MM.1S (cell line): ENCODE data around the gene GYPE.
"Not testable (repeated sequence)": the region's sequence is repeated elsewhere in the genome, so short reads cannot be mapped to it uniquely, and the experiment has no call there.

ENCODE experiments used
- CTCF ChIP-seq: fragments of 300-600 bp; sonication (generic); IDR thresholded peaks from 2 replicates; pipeline ENCODE4 v1.5.1; 2016; ENCODE audit warnings: antibody characterized with exemption, low read length, mixed read lengths
- EZH2phosphoT487 ChIP-seq: fragments of 300-600 bp; sonication (generic); IDR thresholded peaks from 2 replicates; pipeline ENCODE4 v1.6.1; 2018; ENCODE audit warnings: antibody characterized with exemption, low read length

- not testable (repeated sequence) for TF ChIP-seq CTCF, EZH2phosphoT487
Observed at GRCh38 chr4:143857391-143858336, 47.7 kb downstream of the GYPE start.
